ENCODE measurements around the gene NCDN.
"Not testable (repeated sequence)": the region's sequence is repeated elsewhere in the genome, so short reads cannot be mapped to it uniquely, and the experiment has no call there.

Gene NCDN

GRCh38 chr1:35574655-35575415, 17.2 kb downstream of the NCDN start:
- no peak overlapping the region for H3K4me3 ChIP-seq (replicated peaks in 1 of 2; ENCODE audit: low read depth in 2 of 2, low read length in 2 of 2)
- TF ChIP-seq, protein P1, sequence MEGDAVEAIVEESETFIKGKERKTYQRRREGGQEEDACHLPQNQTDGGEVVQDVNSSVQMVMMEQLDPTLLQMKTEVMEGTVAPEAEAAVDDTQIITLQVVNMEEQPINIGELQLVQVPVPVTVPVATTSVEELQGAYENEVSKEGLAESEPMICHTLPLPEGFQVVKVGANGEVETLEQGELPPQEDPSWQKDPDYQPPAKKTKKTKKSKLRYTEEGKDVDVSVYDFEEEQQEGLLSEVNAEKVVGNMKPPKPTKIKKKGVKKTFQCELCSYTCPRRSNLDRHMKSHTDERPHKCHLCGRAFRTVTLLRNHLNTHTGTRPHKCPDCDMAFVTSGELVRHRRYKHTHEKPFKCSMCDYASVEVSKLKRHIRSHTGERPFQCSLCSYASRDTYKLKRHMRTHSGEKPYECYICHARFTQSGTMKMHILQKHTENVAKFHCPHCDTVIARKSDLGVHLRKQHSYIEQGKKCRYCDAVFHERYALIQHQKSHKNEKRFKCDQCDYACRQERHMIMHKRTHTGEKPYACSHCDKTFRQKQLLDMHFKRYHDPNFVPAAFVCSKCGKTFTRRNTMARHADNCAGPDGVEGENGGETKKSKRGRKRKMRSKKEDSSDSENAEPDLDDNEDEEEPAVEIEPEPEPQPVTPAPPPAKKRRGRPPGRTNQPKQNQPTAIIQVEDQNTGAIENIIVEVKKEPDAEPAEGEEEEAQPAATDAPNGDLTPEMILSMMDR (IDR thresholded peaks at IDR 0.05; ENCODE audit: low read depth, low read length): no peak

GRCh38 chr1:35575416-35575958, 17.9 kb downstream of the NCDN start:
- TF ChIP-seq, protein P1 (IDR thresholded peaks at IDR 0.05; ENCODE audit: low read depth, low read length): no peak
- no peak overlapping the region for H3K4me3 ChIP-seq (replicated peaks in 1 of 2; ENCODE audit: low read depth in 2 of 2, low read length in 2 of 2)
- no peak for DNase-seq (ENCODE audit: low read depth in 2 of 2)

More at GRCh38 chr1:35574655-35575415, 17.2 kb downstream of the NCDN start:
- DNase-seq (ENCODE audit: low read depth in 2 of 2): no peak

DNA sequence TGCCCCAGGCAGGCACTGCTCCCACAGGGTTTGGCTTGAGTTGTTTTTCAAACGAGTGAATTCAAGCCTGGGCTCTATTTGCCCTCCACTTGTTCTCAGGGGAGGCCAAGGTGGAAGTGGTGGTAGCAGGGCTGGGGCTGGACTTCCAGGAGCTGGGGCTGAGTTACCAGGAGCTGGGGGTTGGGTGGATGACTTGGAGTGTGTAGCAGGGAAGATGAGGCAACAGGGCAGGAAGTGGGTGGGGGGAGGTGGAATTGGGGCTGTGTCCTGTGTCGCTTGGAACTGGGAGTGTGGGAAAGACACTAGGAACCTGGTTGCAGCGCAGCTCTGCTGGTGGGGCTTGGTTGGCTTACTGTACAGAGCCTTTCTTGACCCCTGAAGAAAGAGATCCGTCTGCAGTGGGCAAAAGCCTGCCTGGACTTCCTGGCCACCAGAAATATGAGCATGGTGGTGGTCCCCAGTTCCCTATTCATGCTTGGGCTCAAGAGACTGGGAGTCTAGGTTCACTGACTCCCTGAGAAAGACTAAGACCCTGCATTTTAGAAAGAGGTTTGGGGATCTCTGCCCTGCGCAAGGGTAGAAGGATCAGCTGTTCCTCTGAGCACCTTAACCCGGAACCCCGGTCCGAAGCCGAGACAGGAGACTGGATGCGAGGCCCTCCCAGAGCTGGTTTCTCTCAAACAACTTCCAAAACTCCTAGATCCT, 18.6 kb downstream of the NCDN start:
- no peak for DNase-seq (ENCODE audit: low read depth in 2 of 2)
- no peak overlapping the region for H3K4me3 ChIP-seq (replicated peaks in 1 of 2; ENCODE audit: low read depth in 2 of 2, low read length in 2 of 2)
- TF ChIP-seq, protein P1 (IDR thresholded peaks at IDR 0.05; ENCODE audit: low read depth, low read length): no peak

GRCh38 chr1:35576766-35577070, 19.1 kb downstream of the NCDN start:
- not testable (repeated sequence) for H3K4me3 ChIP-seq (replicated peaks in 1 of 2; ENCODE audit: low read depth in 2 of 2, low read length in 2 of 2); DNase-seq (ENCODE audit: low read depth in 2 of 2)

- H3K4me3 ChIP-seq (replicated peaks in 1 of 2; ENCODE audit: low read depth in 2 of 2, low read length in 2 of 2): peak overlapping the region; percentile 2 to 17
- TF ChIP-seq, protein P1 (IDR thresholded peaks at IDR 0.05; ENCODE audit: low read depth, low read length): no peak
- no peak for DNase-seq (ENCODE audit: low read depth in 2 of 2)
These were observed 19.7 kb downstream of the NCDN start for GRCh38 chr1:35577071-35577998.

DNA sequence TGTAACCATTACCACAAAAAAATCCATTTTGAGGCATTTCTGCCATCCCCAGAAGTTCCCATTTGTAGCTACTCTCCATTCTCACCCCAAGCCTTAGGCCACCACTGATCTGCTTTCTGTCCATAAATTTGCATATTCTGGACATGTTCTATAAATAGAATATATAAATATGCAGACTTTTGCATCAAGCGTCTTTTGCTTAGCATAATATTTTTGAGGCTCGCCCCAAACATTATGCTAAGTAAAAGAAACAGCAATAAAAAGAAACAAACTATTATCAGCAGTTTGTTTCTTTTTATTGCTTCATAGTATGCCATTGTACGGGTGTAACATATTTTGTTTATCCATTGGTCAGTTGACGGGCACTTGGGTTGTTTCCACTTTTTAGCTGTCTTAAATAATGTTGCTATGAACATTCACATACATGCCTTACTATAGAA, 23.4 kb downstream of the NCDN start:
- TF ChIP-seq, protein P1 (IDR thresholded peaks at IDR 0.05; ENCODE audit: low read depth, low read length): no peak
- no peak for DNase-seq (ENCODE audit: low read depth in 2 of 2)
- H3K4me3 ChIP-seq (replicated peaks in 1 of 2; ENCODE audit: low read depth in 2 of 2, low read length in 2 of 2): no peak overlapping the region

- not testable (repeated sequence) for DNase-seq (ENCODE audit: low read depth in 2 of 2); H3K4me3 ChIP-seq (replicated peaks in 1 of 2; ENCODE audit: low read depth in 2 of 2, low read length in 2 of 2)
These were observed 24.0 kb downstream of the NCDN start for GRCh38 chr1:35581621-35582020.
